ENCODE measurements around the gene MTHFR.

GRCh38 chr1:11793819-11794218 lies 11.9 kb downstream of the MTHFR start:
- TF ChIP-seq TAF1 (IDR thresholded peaks at IDR 0.05; ENCODE audit: borderline replicate concordance, insufficient read depth, low read length) = no peak
- no peak for TF ChIP-seq POLR2AphosphoS5 (IDR thresholded peaks at IDR 0.05; ENCODE audit: low read depth, low read length)
- TF ChIP-seq SIN3A (IDR thresholded peaks at IDR 0.05; ENCODE audit: borderline replicate concordance, insufficient read depth, low read length) = no peak

Measured in PFSK-1 (cell line).